ENCODE data around the gene DEXI. TPM values are rescaled to one million over a fixed set of nuclear protein-coding genes. Genes with fewer than 3 reads are reported as not detected.

Gene DEXI
- total and polyA plus RNA-seq, 9 of the 15 experiments (the other 6 are each of a cell fraction or from before 2014, with no cell fraction given): 2.9 to 40.1 (median 22.0) TPM

- TF ChIP-seq ZFP36 (IDR thresholded peaks at IDR 0.05; ENCODE audit: low read depth, low read length, partially characterized antibody): no peak
- peak; percentile 29; the same call in 1 of the 2 replicates for TF ChIP-seq ZKSCAN1 (IDR thresholded peaks at IDR 0.05; ENCODE audit: low read depth, low read length)
- Histone ChIP-seq H3K9me1 (ENCODE audit: control insufficient read depth, insufficient read depth, low read length) (no peaks in the 10 kb centered on the region), H3K4me3 (no peak overlapping the region), H3K27ac (ENCODE audit: extremely low read depth, low read depth, low read length) (no peak overlapping the region), H3K4me1 (replicated peaks in 1 of 2; ENCODE audit: control insufficient read depth in 2 of 2, insufficient read depth in 2 of 2, low read length in 2 of 2) (peaks cover 3 to 4% of the 10 kb centered on the region in 2 experiments; a peak in 2 of 5 replicates), H3K4me2 (ENCODE audit: insufficient read depth, low read length) (no peak overlapping the region), H3K79me2 (ENCODE audit: control insufficient read depth, insufficient read depth, low read length) (no peaks in the 10 kb centered on the region), H3K9me3 (replicated peaks; ENCODE audit: control insufficient read depth, insufficient read depth, low read depth, low read length) (no peaks in the 10 kb centered on the region), H3K9ac (ENCODE audit: insufficient read depth in 1 of 2, low read depth in 2 of 2, low read length in 2 of 2) (no peak overlapping the region), H4K20me1 (replicated peaks; ENCODE audit: control insufficient read depth, insufficient read depth, low read length) (no peaks in the 10 kb centered on the region), H2AFZ (ENCODE audit: low read depth, low read length) (no peak overlapping the region), H3K27me3 (ENCODE audit: control insufficient read depth in 2 of 2, insufficient read depth in 2 of 2, low read length in 2 of 2) (peaks cover 10 to 28% of the 10 kb centered on the region in 2 experiments; a peak in 4 of 5 replicates), H3K36me3 (ENCODE audit: control insufficient read depth, insufficient read depth, low read length) (no peaks in the 10 kb centered on the region)
- ChIA-PET POLR2A (interaction anchor here (0.9 to 1.0 kb wide), 2 partner anchors 11 to 390 kb away, joined by 5 read pairs; no protein-coding TSS in a partner anchor), CTCF (ENCODE audit: low intra/inter-chr PET ratio) (interaction anchor here (0.6 kb wide), 1 partner anchor 180 kb away, joined by 3 read pairs; no protein-coding TSS in a partner anchor)
- intact Hi-C loops (cut with micrococcal nuclease) (loop anchor here (5.0 kb wide), 1 partner anchor 179 kb away; no protein-coding TSS in a partner anchor), in situ Hi-C loops (cut with MboI) (loop anchor here (10.0 kb wide), 1 partner anchor 242 kb away; no protein-coding TSS in a partner anchor)
- WGBS (ENCODE audit: insufficient coverage, low coverage, missing lambda C conversion rate): 4% methylated on average over 3 of the region's 3 CpGs
- ATAC-seq (no peak), FAIRE-seq (no peak), DNase-seq (ENCODE audit: extremely low read depth in 1 of 4, low spot score in 3 of 4) (no peak)
- BruUV-seq (replicated peaks): no TSS peak
Measured at GRCh38 chr16:10916534-10916933, 25.7 kb downstream of the DEXI start.

GRCh38 chr16:10911267-10911666 lies 31.0 kb downstream of the DEXI start:
- POLR2A ChIA-PET: no interaction called here
- intact Hi-C loops (cut with micrococcal nuclease): no loop called here
- no peaks in the 10 kb centered on the region for H3K79me2 ChIP-seq (ENCODE audit: control insufficient read depth, insufficient read depth, low read length)
- no peaks in the 10 kb centered on the region for H4K20me1 ChIP-seq (replicated peaks; ENCODE audit: control insufficient read depth, insufficient read depth, low read length)
- FAIRE-seq: no peak
- H3K27me3 ChIP-seq (ENCODE audit: control insufficient read depth in 2 of 2, insufficient read depth in 2 of 2, low read length in 2 of 2): peaks cover 42 to 70% of the 10 kb centered on the region in 2 experiments
- no peak overlapping the region for H3K9ac ChIP-seq (ENCODE audit: insufficient read depth in 1 of 2, low read depth in 2 of 2, low read length in 2 of 2)
- no peak overlapping the region for H3K4me2 ChIP-seq (ENCODE audit: insufficient read depth, low read length)
- BruUV-seq (replicated peaks): no TSS peak
- no peak for TF ChIP-seq ZFX (CRISPR knock-in tag; IDR thresholded peaks at IDR 0.05)
- TF ChIP-seq ZNF512 (tag; IDR thresholded peaks at IDR 0.05): peak; percentile 86
- H3K4me3 ChIP-seq: no peak overlapping the region
- in situ Hi-C loops (cut with MboI): loop anchor here (5.0 to 10.0 kb wide), 3 partner anchors 164 to 384 kb away; no protein-coding TSS in a partner anchor
- no peak for DNase-seq (ENCODE audit: extremely low read depth in 1 of 4, low spot score in 3 of 4)
- H3K9me1 ChIP-seq (ENCODE audit: control insufficient read depth, insufficient read depth, low read length): no peaks in the 10 kb centered on the region
- peaks cover 0 to 17% of the 10 kb centered on the region in 2 experiments; a peak in 2 of 5 replicates for H3K4me1 ChIP-seq (replicated peaks in 1 of 2; ENCODE audit: control insufficient read depth in 2 of 2, insufficient read depth in 2 of 2, low read length in 2 of 2)
- no peaks in the 10 kb centered on the region for H3K36me3 ChIP-seq (ENCODE audit: control insufficient read depth, insufficient read depth, low read length)
- H3K27ac ChIP-seq (ENCODE audit: extremely low read depth, low read depth, low read length): no peak overlapping the region
- H3K9me3 ChIP-seq (replicated peaks; ENCODE audit: control insufficient read depth, insufficient read depth, low read depth, low read length): no peaks in the 10 kb centered on the region
- H2AFZ ChIP-seq (ENCODE audit: low read depth, low read length): no peak overlapping the region
- ATAC-seq: no peak
- CTCF ChIA-PET (ENCODE audit: low intra/inter-chr PET ratio): no interaction called here

All from K562 (cell line).